Measurements from ENCODE around the gene IFNAR1. TPM values are rescaled to one million over a fixed set of nuclear protein-coding genes. Genes with fewer than 3 reads are reported as not detected.

IFNAR1 gene
- total RNA-seq, 1 experiment from 2014 or later = 20.4 TPM

DNA sequence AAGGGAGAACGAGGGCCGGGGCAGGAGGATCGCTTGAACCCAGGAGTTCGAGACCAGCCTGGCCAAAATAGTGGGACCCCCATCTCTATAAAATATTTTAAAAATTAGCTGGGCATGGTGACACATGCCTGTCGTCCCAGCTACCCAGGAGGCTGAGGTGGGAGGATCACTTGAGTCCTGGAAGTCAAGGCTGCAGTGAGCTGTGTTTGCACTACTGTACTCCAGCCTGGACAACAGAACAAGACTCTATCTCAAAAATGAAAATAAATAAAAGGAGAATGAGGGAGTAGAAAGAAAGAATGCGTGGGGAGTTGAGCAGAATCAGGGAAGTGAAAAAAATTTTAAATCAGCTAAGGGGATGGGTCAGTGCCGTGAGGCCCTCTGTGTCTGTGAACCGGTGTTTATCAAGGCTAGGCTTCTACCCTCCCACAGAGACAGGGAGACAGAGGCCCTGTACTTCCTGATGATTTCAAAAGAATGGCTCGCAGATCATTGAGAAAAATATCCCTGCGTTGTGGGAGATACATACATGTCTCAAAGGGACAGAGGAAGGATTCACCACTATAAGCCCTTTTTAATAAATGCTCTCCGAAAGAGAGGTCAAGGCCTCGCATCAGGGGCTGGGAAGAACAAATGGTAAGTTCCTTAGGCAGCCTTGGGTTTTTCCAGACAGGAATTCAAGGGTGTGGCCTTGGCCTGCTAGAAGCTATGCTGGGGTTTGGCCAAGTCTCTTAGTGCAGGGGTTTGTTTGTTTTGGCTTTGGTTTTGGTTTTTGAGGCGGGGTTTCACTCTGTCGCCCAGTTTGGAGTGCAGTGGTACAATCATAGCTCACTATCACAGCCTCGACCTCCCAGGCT lies 37.9 kb upstream of the IFNAR1 start:
- Histone ChIP-seq H3K27me3 (replicated peaks; ENCODE audit: control insufficient read depth, insufficient read depth, low read length) (no peaks in the 10 kb centered on the region), H3K36me3 (ENCODE audit: control insufficient read depth, insufficient read depth, low read length) (no peaks in the 10 kb centered on the region), H3K4me3 (ENCODE audit: low read depth, low read length) (no peak overlapping the region), H3K9me3 (no peaks in the 10 kb centered on the region), H3K4me1 (peaks cover 13% of the 10 kb centered on the region)
- TF ChIP-seq, protein P1, sequence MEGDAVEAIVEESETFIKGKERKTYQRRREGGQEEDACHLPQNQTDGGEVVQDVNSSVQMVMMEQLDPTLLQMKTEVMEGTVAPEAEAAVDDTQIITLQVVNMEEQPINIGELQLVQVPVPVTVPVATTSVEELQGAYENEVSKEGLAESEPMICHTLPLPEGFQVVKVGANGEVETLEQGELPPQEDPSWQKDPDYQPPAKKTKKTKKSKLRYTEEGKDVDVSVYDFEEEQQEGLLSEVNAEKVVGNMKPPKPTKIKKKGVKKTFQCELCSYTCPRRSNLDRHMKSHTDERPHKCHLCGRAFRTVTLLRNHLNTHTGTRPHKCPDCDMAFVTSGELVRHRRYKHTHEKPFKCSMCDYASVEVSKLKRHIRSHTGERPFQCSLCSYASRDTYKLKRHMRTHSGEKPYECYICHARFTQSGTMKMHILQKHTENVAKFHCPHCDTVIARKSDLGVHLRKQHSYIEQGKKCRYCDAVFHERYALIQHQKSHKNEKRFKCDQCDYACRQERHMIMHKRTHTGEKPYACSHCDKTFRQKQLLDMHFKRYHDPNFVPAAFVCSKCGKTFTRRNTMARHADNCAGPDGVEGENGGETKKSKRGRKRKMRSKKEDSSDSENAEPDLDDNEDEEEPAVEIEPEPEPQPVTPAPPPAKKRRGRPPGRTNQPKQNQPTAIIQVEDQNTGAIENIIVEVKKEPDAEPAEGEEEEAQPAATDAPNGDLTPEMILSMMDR (IDR thresholded peaks at IDR 0.05; ENCODE audit: insufficient read depth in 1 of 2, low read depth in 1 of 2, low read length in 1 of 2, severe bottlenecking in 1 of 2, unreplicated experiment in 1 of 2) = no peak
- H3K9me3 Mint-ChIP-seq (ENCODE audit: unreplicated experiment) = no peaks in the 10 kb centered on the region
- H3K36me3 Mint-ChIP-seq (ENCODE audit: insufficient read depth, unreplicated experiment) = peaks cover 4% of the 10 kb centered on the region
- intact Hi-C loops (cut with micrococcal nuclease; ENCODE audit: unreplicated experiment) = no loop called here
- CTCF ChIA-PET = no interaction called here
- H3K4me3 Mint-ChIP-seq (ENCODE audit: unreplicated experiment) = no peak overlapping the region
- H3K4me1 Mint-ChIP-seq (ENCODE audit: low read depth, unreplicated experiment) = peaks cover 18% of the 10 kb centered on the region
- no peak for DNase-seq
- peak overlapping the region; percentile 50 for H3K27ac Mint-ChIP-seq (ENCODE audit: unreplicated experiment)
- H3K27me3 Mint-ChIP-seq (ENCODE audit: insufficient read depth, unreplicated experiment) = no peaks in the 10 kb centered on the region
- BruUV-seq (replicated peaks) = no TSS peak
- POLR2A ChIA-PET = no interaction called here

DNA sequence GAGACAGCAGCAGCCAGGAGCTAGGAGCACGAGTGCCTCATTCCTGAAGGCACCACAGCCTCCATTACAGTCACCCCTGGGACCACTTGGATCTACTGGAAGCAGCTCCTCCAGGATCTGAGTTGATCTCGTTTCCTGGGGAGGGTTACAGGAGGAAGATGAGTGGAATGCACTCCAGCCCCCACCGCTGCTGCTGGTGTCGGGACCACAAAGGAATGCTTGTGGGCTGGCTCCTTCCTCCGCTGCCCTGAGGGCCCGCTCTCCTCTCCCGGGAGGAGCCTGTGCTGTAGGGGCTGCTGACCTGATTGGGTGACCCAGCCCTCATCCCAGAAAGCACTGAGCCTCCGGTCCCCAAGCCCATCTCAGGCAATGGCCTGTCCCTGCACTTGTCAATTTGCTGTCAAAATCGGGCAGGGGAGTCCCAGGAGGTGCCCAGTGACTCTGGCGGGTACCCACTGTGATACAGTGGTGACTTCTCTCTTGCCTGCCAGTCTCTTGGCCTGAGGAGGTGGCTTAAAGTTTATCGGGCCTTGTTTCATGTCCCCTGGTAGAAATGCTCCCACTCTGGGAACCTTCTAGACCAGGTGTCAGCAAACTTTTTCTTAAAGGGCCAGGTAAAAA lies 35.5 kb upstream of the IFNAR1 start:
- no TSS peak for BruUV-seq (replicated peaks)
- POLR2A ChIA-PET = no interaction called here

DNA sequence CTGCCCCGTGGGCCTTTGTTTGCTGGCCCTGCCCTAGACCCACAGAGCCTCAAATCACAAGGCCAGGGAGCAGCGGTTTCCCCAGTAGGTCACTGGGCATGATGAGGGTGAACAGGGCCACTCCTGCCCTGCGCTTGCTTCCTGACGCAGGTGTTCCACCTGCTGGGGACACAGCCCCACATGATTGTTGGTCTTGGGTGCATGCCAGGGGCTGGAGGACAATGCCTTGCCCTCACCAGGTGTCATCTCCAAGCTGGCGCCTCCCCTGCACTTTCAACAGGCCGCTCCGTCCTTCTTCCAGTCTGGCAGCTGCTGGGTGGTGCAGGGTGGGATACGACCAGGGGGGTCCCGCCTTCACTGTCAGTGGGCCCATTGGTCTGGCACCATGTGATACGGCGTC lies 34.3 kb upstream of the IFNAR1 start:
- Histone ChIP-seq H3K27me3 (replicated peaks; ENCODE audit: control insufficient read depth, insufficient read depth, low read length) (no peaks in the 10 kb centered on the region), H3K4me3 (ENCODE audit: low read depth, low read length) (no peak overlapping the region), H3K4me1 (peaks cover 13% of the 10 kb centered on the region), H3K36me3 (ENCODE audit: control insufficient read depth, insufficient read depth, low read length) (no peaks in the 10 kb centered on the region), H3K9me3 (no peaks in the 10 kb centered on the region)
- H3K9me3 Mint-ChIP-seq (ENCODE audit: unreplicated experiment) = no peaks in the 10 kb centered on the region
- ChIA-PET CTCF (no interaction called here), POLR2A (no interaction called here)
- H3K4me1 Mint-ChIP-seq (ENCODE audit: low read depth, unreplicated experiment) = peaks cover 17% of the 10 kb centered on the region
- TF ChIP-seq, protein P1 (IDR thresholded peaks at IDR 0.05; ENCODE audit: insufficient read depth in 1 of 2, low read depth in 1 of 2, low read length in 1 of 2, severe bottlenecking in 1 of 2, unreplicated experiment in 1 of 2) = no peak
- no peak overlapping the region for H3K27ac Mint-ChIP-seq (ENCODE audit: unreplicated experiment)
- no peaks in the 10 kb centered on the region for H3K36me3 Mint-ChIP-seq (ENCODE audit: insufficient read depth, unreplicated experiment)
- no peak overlapping the region for H3K4me3 Mint-ChIP-seq (ENCODE audit: unreplicated experiment)
- intact Hi-C loops (cut with micrococcal nuclease; ENCODE audit: unreplicated experiment) = no loop called here
- BruUV-seq (replicated peaks) = no TSS peak
- no peaks in the 10 kb centered on the region for H3K27me3 Mint-ChIP-seq (ENCODE audit: insufficient read depth, unreplicated experiment)
- DNase-seq = no peak

More for the DNA sequence above, 35.5 kb upstream of the IFNAR1 start:
- peaks cover 3% of the 10 kb centered on the region for H3K36me3 Mint-ChIP-seq (ENCODE audit: insufficient read depth, unreplicated experiment)
- H3K27ac Mint-ChIP-seq (ENCODE audit: unreplicated experiment) = no peak overlapping the region
- Histone ChIP-seq H3K4me1 (peaks cover 13% of the 10 kb centered on the region), H3K36me3 (ENCODE audit: control insufficient read depth, insufficient read depth, low read length) (no peaks in the 10 kb centered on the region), H3K9me3 (no peaks in the 10 kb centered on the region), H3K4me3 (ENCODE audit: low read depth, low read length) (no peak overlapping the region), H3K27me3 (replicated peaks; ENCODE audit: control insufficient read depth, insufficient read depth, low read length) (no peaks in the 10 kb centered on the region)
- H3K4me1 Mint-ChIP-seq (ENCODE audit: low read depth, unreplicated experiment) = peaks cover 18% of the 10 kb centered on the region
- H3K4me3 Mint-ChIP-seq (ENCODE audit: unreplicated experiment) = no peak overlapping the region
- H3K9me3 Mint-ChIP-seq (ENCODE audit: unreplicated experiment) = no peaks in the 10 kb centered on the region
- TF ChIP-seq, protein P1 (IDR thresholded peaks at IDR 0.05; ENCODE audit: insufficient read depth in 1 of 2, low read depth in 1 of 2, low read length in 1 of 2, severe bottlenecking in 1 of 2, unreplicated experiment in 1 of 2) = no peak
- CTCF ChIA-PET = interaction anchor here (0.7 kb wide), 1 partner anchor 36 kb away, joined by 3 read pairs; the partner anchor contains the start of gene IFNAR1
- intact Hi-C loops (cut with micrococcal nuclease; ENCODE audit: unreplicated experiment) = no loop called here
- no peaks in the 10 kb centered on the region for H3K27me3 Mint-ChIP-seq (ENCODE audit: insufficient read depth, unreplicated experiment)
- DNase-seq = no peak
